ENCODE data around the gene SMARCA4. TPM values are rescaled to one million over a fixed set of nuclear protein-coding genes. Genes with fewer than 3 reads are reported as not detected.
"Not testable (repeated sequence)": the region's sequence is repeated elsewhere in the genome, so short reads cannot be mapped to it uniquely, and the experiment has no call there.

SMARCA4 gene
- polyA plus RNA-seq, 1 donor = 91.4 TPM

DNA sequence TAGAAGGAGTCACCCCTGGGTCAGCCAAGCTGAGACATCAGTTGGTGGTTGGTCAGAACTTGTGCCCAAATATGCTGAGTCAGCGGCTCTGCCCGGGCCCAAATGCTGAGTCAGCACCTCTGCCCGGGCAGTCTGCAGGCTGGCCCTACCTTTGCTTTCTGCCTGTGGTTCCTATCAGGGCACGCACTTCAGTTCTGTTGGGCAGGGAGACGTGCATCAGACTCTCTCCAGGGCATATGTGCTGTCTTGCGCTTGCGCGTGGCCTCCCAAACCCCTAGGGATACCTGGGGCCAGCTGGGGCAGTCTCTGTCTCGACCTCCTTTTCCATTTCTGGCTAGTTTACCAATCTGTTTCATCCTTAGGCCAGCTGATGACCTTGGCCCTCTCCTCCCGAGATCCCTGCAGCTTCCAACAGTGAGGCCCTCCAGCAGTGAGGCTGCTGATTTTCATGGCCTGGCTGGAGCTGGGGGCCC lies 104.0 kb downstream of the SMARCA4 start:
- no peak for DNase-seq (ENCODE audit: low read depth)

DNA sequence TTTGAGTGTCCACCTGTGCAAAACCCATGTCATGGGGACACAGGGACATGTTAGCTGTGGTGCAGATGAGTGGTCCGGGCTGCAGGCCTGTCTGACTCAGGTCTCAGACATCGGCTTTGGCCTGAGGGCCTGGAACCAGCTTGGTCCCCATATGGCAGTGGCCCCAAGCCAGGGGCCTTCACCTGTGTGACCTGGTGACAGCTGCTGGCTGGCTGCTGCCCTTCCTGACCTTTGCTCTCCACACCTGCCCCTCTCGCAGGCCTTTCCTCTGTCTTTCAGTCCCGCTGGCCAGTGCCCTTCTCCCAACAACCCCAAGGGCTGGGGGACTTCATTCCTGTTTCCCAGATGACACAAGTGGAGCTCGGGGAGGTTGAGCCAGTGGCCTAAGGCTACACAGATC lies 105.5 kb downstream of the SMARCA4 start:
- no peak for DNase-seq (ENCODE audit: low read depth)

DNA sequence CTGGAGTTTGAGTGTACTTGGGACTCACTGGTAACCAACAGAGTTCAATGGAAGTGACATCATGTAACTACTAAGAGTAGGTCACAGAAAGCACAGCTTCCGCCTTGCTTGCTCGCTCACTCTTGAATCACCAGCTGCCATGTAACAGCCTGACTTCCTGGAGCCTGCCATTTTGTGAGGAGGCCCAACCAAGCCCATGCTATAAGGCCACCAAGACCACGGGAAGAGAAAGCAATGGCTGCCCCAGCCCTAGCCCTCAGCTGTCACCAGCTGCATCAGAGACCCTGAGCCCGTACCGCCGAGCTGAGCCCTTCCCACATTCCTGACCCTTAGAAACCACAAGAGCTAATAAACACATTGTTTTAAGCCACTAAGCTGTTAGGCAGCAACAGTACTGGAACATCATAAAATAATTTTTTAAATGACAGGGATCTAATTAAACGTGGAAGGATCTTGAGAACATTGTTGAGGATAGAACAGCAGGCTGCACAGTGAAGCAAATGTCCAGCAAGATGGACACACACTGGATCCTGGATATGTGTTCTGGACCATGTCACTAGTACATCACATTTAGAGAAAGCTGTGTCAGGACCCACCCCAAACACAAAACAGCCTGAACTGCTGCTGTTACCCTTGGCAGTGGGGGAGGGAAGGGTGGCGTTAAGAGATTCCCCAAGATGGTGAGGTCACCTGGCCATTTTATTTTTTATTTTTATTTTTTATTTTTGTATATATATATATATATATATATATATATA lies 106.7 kb downstream of the SMARCA4 start:
- DNase-seq (ENCODE audit: low read depth) = no peak

DNA sequence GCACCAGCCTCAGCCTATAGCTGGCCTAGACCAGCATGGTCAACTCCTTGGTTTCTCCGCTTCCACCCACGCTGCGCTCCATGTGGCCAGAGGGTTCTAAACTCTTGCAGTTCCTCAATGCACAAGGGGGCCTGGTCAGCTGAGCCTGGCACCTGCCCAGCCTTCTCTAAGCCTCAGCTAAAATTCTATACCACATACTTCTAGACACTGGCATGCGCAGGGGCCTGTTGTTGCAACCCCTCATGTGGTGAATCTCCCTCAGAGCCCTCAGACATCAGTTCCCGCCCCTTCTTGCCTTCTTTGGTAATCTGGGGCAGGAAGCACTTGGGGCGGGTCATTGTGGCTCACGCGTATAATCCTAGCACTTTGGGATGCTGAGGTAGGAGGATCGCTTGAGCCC lies 108.7 kb downstream of the SMARCA4 start:
- no peak for DNase-seq (ENCODE audit: low read depth)

DNA sequence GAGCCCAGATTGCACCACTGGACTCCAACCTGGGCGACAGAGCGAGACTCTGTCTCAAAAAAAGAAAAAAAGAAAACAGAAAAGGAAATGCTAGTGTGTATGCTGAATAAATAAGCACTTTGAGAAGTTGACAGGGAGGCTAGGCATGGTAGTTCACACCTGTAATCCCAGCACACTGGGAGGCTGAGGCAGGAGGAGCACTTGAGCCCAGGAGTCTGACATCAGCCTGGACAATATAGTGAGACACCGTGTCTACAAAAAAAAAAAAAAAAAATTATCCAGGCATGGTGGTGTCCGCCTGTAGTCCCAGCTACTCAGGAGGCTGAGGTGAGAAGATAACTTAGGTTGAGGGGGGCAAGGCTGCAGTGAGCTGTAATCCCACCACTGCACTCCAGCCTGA lies 109.3 kb downstream of the SMARCA4 start:
- no peak for DNase-seq (ENCODE audit: low read depth)

DNA sequence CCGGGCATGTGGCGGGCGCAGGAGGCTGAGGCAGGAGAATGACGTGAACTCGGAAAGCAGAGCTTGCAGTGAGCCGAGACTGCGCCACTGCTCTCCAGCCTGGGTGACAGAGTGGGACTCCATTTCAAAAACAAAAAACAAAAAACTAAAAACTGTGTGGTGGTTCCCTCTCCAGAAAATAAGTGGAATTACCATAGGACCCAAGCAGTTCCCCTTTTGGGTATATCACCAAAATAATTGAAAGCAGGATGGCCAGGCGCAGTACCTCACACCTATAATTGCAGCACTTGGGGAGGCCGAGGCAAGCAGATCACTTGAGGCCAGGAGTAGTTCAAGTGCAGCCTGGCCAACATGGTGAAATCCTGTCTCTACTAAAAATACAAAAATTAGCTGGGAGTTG lies 112.7 kb downstream of the SMARCA4 start:
- no peak for DNase-seq (ENCODE audit: low read depth)

DNA sequence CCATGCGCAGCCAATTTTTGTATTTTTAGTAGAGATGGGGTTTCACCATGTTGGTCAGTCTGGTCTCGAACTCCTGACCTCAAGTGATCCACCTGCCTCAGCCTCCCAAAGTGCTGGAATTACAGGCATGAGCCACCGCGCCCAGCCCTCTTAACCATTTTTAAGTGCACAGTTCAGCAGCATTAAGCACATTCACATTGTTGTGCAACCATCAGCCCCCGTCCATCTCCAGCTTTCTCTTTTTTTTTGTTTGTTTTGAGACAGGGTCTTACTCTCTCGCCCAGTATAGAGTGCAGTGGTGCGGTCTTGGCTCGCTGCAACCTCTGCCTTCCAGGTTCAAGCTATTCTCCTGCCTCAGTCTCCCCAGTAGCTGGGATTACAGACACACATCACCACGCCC lies 116.0 kb downstream of the SMARCA4 start:
- DNase-seq (ENCODE audit: low read depth) = not testable (repeated sequence)

DNA sequence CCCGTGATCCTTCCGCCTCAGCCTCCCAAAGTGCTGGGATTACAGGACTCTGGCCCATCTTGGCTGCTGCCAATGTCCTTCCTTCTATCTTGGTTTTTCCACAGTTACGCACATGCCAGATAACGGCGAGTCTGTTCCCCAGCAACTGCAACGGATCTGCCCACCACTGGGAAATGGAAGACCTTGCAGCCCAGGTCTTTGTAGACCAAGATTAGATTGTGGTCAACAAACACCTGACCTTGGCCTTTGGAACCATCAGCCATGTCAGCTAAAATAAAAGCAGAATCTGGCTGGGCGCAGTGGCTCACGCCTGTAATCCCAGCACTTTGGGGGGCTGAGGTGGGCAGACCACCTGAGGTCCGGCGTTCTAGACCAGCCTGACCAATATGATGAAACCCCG lies 118.1 kb downstream of the SMARCA4 start:
- no peak for DNase-seq (ENCODE audit: low read depth)

DNA sequence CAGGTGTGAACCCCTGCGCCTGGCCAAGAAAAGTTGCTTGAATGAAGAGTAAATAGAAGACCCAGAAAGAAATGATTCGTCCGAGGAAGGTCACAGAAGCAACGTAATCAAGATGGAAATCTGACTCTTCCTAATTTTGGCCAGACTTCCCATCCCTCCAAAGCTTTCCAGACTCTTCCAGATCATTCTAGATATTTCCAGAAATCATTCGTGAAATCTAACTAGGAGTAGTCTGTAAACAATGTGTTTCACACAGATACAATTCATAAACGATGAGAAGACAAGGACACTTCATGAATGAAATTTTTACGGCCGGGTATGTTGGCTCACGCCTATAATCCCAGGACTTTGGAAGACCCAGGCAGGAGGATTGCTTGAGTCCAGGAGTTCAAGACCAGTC lies 119.2 kb downstream of the SMARCA4 start:
- no peak for DNase-seq (ENCODE audit: low read depth)

DNA sequence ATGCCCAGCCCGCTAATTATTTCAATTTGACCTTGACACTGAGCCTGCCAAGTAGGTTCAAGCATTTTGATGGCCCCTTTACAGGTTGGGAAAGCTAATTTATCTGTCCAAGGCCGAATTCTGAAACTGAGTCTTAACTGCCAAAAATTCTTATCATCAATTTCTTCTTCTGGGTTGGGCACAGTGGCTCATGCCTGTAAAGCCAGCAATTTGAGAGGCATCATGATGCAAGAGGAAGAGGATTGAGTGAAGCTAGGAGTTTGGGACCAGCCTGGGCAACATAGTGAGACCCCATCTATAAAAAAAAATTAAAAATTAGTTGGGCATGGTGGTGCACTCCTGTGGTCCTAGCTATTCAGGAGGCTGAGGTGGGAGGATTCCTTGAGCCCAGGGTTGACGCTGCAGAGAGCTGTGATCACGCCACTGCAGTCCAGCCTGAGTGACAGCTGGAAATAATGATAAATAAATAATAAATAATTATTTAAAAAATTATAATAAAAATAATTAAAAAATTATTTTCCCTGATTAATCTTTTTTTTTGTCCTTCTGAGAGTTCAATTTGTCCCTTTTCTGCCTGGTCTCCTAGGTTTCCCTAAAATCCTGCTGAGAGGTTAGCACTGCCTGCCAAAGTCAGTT lies 127.2 kb downstream of the SMARCA4 start:
- no peak for DNase-seq (ENCODE audit: low read depth)

DNA sequence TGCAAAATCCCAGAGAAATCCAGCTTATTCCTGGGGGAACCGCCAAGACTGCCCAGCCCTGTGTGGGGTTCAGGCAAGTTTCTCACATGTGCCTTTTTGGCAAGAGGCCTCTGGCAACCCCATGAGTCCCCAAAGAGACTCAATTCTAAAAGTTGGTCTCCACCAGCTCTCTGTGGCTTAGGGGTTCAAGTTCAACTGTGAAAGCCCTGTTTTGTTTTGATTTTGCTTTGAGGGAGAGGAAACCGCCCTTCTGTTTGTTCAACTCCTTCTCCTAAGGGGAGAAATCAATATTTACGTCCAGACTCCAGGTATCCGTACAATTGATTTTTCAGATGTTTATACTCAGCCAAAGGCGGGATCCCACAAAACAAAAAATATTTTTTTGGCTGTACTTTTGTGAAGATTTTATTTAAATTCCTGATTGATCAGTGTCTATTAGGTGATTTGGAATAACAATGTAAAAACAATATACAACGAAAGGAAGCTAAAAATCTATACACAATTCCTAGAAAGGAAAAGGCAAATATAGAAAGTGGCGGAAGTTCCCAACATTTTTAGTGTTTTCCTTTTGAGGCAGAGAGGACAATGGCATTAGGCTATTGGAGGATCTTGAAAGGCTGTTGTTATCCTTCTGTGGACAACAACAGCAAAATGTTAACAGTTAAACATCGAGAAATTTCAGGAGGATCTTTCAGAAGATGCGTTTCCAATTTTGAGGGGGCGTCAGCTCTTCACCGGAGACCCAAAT lies 127.8 kb downstream of the SMARCA4 start:
- DNase-seq (ENCODE audit: low read depth) = no peak

DNA sequence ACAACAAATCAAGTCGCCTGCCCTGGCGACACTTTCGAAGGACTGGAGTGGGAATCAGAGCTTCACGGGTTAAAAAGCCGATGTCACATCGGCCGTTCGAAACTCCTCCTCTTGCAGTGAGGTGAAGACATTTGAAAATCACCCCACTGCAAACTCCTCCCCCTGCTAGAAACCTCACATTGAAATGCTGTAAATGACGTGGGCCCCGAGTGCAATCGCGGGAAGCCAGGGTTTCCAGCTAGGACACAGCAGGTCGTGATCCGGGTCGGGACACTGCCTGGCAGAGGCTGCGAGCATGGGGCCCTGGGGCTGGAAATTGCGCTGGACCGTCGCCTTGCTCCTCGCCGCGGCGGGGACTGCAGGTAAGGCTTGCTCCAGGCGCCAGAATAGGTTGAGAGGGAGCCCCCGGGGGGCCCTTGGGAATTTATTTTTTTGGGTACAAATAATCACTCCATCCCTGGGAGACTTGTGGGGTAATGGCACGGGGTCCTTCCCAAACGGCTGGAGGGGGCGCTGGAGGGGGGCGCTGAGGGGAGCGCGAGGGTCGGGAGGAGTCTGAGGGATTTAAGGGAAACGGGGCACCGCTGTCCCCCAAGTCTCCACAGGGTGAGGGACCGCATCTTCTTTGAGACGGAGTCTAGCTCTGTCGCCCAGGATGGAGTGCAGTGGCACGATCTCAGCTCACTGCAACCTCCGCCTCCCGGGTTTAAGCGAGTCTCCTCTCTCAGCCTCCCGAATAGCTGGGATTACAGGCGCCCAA lies 128.6 kb downstream of the SMARCA4 start, which contains the start of gene LDLR:
Gene LDLR (plus strand): TSS at position 210 of the 760 bp plus-strand sequence. CDS start 86 bp downstream, at position 296.
- peak; percentile 93 for DNase-seq (ENCODE audit: low read depth)

DNA sequence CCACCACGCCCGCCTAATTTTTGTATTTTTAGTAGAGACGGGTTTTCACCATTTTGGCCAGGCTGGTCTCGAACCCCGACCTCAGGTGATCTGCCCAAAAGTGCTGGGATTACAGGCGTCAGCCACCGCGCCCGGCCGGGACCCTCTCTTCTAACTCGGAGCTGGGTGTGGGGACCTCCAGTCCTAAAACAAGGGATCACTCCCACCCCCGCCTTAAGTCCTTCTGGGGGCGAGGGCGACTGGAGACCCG lies 129.1 kb downstream of the SMARCA4 start:
- DNase-seq (ENCODE audit: low read depth) = not testable (repeated sequence)

DNA sequence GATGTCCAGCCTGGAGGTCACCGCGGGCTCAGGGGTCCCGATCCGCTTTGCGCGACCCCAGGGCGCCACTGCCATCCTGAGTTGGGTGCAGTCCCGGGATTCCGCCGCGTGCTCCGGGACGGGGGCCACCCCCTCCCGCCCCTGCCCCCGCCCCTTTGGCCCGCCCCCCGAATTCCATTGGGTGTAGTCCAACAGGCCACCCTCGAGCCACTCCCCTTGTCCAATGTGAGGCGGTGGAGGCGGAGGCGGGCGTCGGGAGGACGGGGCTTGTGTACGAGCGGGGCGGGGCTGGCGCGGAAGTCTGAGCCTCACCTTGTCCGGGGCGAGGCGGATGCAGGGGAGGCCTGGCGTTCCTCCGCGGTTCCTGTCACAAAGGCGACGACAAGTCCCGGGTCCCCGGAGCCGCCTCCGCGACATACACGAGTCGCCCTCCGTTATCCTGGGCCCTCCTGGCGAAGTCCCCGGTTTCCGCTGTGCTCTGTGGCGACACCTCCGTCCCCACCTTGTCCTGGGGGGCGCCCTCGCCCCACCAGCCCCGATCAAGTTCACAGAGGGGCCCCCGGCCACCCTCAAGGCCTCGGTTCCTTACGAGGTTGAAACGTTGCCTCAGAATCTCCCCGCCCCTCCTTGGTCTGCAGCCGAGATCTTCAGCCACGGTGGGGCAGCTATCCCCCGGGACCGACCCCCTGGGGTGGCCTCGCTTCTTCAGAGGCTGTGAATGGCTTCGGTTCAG lies 129.6 kb downstream of the SMARCA4 start:
- DNase-seq (ENCODE audit: low read depth) = no peak

DNA sequence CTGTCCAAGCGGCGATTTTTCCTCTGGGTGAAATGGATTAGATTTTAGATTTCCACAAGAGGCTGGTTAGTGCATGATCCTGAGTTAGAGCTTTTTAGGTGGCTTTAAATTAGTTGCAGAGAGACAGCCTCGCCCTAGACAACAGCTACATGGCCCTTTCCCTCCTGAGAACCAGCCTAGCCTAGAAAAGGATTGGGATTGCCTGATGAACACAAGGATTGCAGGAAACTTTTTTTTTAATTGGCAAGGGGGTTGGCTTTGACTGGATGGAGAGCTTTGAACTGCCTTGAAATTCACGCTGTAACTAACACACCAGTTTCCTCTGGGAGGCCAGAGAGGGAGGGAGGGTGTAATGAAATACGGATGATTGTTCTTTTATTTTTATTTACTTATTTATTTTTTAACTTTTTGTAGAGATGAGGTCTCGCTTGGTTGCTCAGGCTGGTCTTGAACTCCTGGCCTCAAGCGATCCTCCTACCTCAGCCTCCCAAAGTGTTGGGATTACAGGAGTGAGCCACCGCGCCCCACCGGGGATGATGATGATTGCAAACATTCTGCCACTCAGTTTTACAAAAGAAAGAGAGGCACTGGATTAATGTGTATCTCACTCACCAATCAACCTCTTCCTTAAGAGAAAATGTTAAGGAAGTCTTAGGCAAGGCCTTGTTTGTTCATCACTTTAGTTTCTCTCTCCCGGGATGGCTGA lies 130.3 kb downstream of the SMARCA4 start:
- DNase-seq (ENCODE audit: low read depth) = no peak

DNA sequence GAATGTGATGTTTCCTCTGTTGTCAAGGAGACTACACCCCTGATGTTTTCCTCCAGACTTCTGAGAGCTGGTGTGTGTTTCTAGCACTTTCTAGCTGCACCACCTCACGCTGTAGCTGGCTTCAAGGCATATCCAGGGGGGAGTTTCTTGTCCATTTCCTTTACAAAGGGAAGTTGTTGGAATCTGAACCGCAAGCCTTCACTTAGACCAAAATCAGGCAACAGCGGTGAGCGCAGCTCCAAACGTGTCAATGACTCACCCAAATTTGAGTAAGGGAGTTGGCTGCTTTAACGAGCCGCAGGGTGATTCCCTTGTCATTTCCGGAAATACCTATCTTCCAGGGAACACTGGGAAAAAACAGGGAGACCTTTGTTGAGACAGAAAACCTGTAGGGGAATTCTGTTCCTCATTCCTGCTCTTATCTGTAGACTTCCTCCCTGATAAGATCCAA lies 130.9 kb downstream of the SMARCA4 start:
- DNase-seq (ENCODE audit: low read depth) = no peak

DNA sequence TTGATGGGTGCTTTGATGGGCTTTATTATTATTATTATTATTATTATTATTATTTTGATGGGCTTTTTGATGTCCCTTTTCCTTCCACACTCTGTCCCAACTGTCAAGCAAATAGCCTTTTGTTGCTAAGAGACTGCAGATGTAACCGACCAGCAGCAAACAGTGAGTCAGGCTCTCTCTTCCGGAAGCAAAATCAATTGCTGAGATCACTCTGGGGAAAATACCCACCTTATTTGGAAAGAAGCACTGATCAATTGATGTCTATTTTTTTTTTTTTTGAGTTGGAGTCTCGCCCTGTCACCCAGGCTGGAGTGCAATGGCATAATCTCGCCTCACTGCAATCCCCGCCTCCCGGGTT lies 131.3 kb downstream of the SMARCA4 start:
- no peak for DNase-seq (ENCODE audit: low read depth)

DNA sequence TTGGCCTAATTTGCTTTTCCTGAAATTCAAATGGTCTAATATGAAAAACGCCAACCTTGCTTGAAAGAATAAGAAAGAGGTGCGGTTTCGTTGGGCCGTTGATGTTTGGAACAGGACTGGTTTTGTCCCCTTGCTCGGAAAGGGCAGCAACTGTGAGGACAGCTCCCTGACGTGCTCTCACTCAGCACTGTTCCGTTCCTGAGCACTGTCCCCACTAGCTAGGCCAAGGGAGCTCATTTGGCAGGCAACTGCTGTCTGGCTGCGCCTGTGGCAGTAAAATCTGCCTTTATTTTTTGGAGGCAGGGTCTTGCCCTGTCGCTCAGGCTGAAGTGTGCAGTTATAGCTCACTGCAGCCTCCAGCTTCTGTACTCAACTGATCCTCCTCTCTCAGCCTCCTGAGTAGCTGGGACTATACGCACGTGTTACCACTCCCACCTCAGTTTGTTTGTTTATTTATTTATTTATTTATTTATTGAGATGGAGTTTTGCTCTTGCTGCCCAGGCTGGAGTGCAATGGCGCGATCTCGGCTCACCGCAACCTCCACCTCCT lies 132.9 kb downstream of the SMARCA4 start:
- no peak for DNase-seq (ENCODE audit: low read depth)

DNA sequence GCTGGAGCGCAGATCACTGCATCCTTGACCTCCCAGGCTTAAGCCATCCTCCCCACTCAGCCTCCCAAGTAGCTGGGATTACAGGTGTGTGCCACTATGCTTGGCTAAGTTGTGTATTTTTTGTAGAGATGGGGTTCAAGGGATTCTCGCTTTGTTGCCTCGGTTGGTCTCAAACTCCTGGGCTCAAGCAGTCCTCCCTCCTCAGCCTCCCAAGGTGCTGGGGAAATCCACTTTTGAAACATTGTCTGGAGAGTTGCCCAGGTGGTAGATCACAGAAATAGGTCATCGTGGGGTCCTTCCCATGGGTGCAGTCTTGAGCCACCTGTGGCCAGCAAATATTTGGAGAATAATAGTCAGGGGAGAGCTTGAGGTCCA lies 133.7 kb downstream of the SMARCA4 start:
- DNase-seq (ENCODE audit: low read depth) = no peak

DNA sequence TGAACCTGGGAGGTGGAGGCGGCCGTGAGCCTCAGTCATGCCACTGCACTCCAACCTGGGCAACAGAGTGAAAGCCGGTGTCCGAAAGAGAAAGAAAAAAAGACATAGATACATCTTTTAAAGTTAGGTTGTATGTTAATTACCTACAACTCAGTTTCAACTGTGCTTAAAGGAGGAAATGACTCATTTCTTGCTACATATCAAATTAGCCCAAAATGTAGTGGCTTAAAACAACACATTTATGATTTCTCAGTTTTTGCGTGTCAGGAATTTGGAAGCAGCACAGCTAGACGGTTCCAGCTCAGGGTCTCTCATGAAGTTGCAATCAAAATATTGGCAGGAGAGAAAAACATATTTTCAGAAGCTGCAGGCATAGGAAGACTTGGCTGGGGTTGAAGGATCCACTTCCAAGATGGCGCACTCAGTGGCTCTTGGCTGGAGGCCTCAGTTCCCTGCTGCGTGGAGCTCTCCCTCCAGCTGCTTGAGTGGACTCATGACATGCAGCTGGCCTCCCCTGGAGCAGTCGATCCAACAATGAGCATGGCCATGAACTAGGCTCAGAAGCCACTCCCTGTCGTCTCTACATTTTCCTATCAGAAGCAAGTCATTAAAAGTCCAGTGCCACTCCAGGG lies 135.5 kb downstream of the SMARCA4 start:
- DNase-seq (ENCODE audit: low read depth) = peak; percentile 86

Data from forelimb muscle (tissue), 1 donor.